Activated CD4-positive, alpha-beta T cell treated with anti-CD3 and anti-CD28 coated beads, Interleukin-2, amount 10 ng/mL, durations not matched to agents 7 days and 5 days (primary cell): ENCODE results near the gene MON1A. TPM values are rescaled to one million over a fixed set of nuclear protein-coding genes. Genes with fewer than 3 reads are reported as not detected.

ENCODE experiments used
- CTCF ChIA-PET: fragments of 350-600 bp; sonication (Branson Sonifier 250); formaldehyde crosslinking; loops from one replicate; lab custom pipeline; 2021; ENCODE audit warnings: antibody characterized with exemption; lab: Charles Lee
- POLR2A ChIA-PET: fragments of 350-600 bp; sonication (Branson Sonifier 250); formaldehyde crosslinking; loops from one replicate; lab custom pipeline; 2021; ENCODE audit warnings: antibody characterized with exemption; lab: Charles Lee
- DNase-seq: peaks from one replicate; pipeline ENCODE4 v3.0.0-alpha.2; 2020
- H3K27ac Mint-ChIP-seq: one replicate; pipeline ENCODE4 v1.8.0; 2021; ENCODE audit warnings: mild to moderate bottlenecking, moderate library complexity, mixed read lengths
- H3K27me3 Mint-ChIP-seq: one replicate; pipeline ENCODE4 v1.8.0; 2021; ENCODE audit warnings: mixed read lengths
- H3K36me3 Mint-ChIP-seq: one replicate; pipeline ENCODE4 v1.8.0; 2021; ENCODE audit warnings: low read depth, mixed read lengths
- H3K4me1 Mint-ChIP-seq: one replicate; pipeline ENCODE4 v1.8.0; 2021; ENCODE audit warnings: mixed read lengths
- H3K4me3 Mint-ChIP-seq: one replicate; pipeline ENCODE4 v1.8.0; 2021; ENCODE audit warnings: mild to moderate bottlenecking, moderate library complexity, mixed read lengths
- H3K9me3 Mint-ChIP-seq: one replicate; pipeline ENCODE4 v1.8.0; 2021; ENCODE audit warnings: mixed read lengths
- total RNA-seq, 2 experiments: library from RNA; stranded (reverse); gene quantifications; one replicate each; pipeline ENCODE4 v1.2.3, GENCODE V29; 2021

MON1A gene
- total RNA-seq, 2 experiments from 2014 or later = 12.8 to 14.1 TPM

GRCh38 chr3:49877716-49878115 lies 51.9 kb downstream of the MON1A start:
- no peaks in the 10 kb centered on the region for H3K9me3 Mint-ChIP-seq
- ChIA-PET CTCF (interaction anchor here (1.2 to 1.4 kb wide), 2 partner anchors 38 to 158 kb away, joined by 3 to 6 read pairs; partner anchors contain the start of gene AMIGO3), POLR2A (interaction anchor here (0.6 kb wide), 1 partner anchor 480 kb away, joined by 3 read pairs; no protein-coding TSS in a partner anchor)

GRCh38 chr3:49876567-49876966 lies 53.0 kb downstream of the MON1A start:
- H3K27ac Mint-ChIP-seq = no peak overlapping the region
- ChIA-PET CTCF (interaction anchor here (1.2 to 1.4 kb wide), 2 partner anchors 37 to 157 kb away, joined by 3 to 6 read pairs; partner anchors contain the start of gene AMIGO3), POLR2A (no interaction called here)
- no peaks in the 10 kb centered on the region for H3K36me3 Mint-ChIP-seq
- DNase-seq = no peak
- H3K4me1 Mint-ChIP-seq = no peaks in the 10 kb centered on the region
- peaks cover under 1% of the 10 kb centered on the region for H3K27me3 Mint-ChIP-seq
- H3K4me3 Mint-ChIP-seq = no peak overlapping the region
- no peaks in the 10 kb centered on the region for H3K9me3 Mint-ChIP-seq

More at GRCh38 chr3:49877716-49878115, 51.9 kb downstream of the MON1A start:
- DNase-seq = no peak
- no peak overlapping the region for H3K4me3 Mint-ChIP-seq
- no peak overlapping the region for H3K27ac Mint-ChIP-seq
- H3K27me3 Mint-ChIP-seq = peaks cover 3% of the 10 kb centered on the region
- H3K36me3 Mint-ChIP-seq = no peaks in the 10 kb centered on the region
- no peaks in the 10 kb centered on the region for H3K4me1 Mint-ChIP-seq

GRCh38 chr3:49873623-49874022 lies 56.0 kb downstream of the MON1A start:
- no peaks in the 10 kb centered on the region for H3K4me1 Mint-ChIP-seq
- H3K27me3 Mint-ChIP-seq = peaks cover 20% of the 10 kb centered on the region
- H3K36me3 Mint-ChIP-seq = no peaks in the 10 kb centered on the region
- no peaks in the 10 kb centered on the region for H3K9me3 Mint-ChIP-seq
- H3K4me3 Mint-ChIP-seq = no peak overlapping the region
- CTCF ChIA-PET = interaction anchor here (0.8 to 1.5 kb wide), 2 partner anchors 9 to 16 kb away, joined by 3 read pairs; no protein-coding TSS in a partner anchor
- DNase-seq = no peak
- POLR2A ChIA-PET = no interaction called here
- H3K27ac Mint-ChIP-seq = no peak overlapping the region

GRCh38 chr3:49872801-49873281 lies 56.8 kb downstream of the MON1A start:
- H3K27ac Mint-ChIP-seq = no peak overlapping the region
- ChIA-PET CTCF (interaction anchor here (0.8 to 2.1 kb wide), 2 partner anchors 12 to 15 kb away, joined by 3 to 4 read pairs; no protein-coding TSS in a partner anchor), POLR2A (no interaction called here)
- H3K9me3 Mint-ChIP-seq = no peaks in the 10 kb centered on the region
- H3K4me1 Mint-ChIP-seq = peaks cover 1% of the 10 kb centered on the region
- DNase-seq = peak; percentile 15
- H3K27me3 Mint-ChIP-seq = peaks cover 28% of the 10 kb centered on the region
- no peak overlapping the region for H3K4me3 Mint-ChIP-seq
- H3K36me3 Mint-ChIP-seq = no peaks in the 10 kb centered on the region

GRCh38 chr3:49871531-49872153 lies 58.0 kb downstream of the MON1A start:
- H3K27ac Mint-ChIP-seq = no peak overlapping the region
- CTCF ChIA-PET = interaction anchor here (0.5 to 2.1 kb wide), 3 partner anchors 14 to 68 kb away, joined by 3 to 4 read pairs (median 4); partner anchors contain the start of gene INKA1
- DNase-seq = no peak
- H3K36me3 Mint-ChIP-seq = no peaks in the 10 kb centered on the region
- peaks cover 1% of the 10 kb centered on the region for H3K4me1 Mint-ChIP-seq
- POLR2A ChIA-PET = no interaction called here
- peaks cover 38% of the 10 kb centered on the region for H3K27me3 Mint-ChIP-seq
- no peaks in the 10 kb centered on the region for H3K9me3 Mint-ChIP-seq
- no peak overlapping the region for H3K4me3 Mint-ChIP-seq

- DNase-seq = peak; percentile 43
- H3K4me3 Mint-ChIP-seq = peak within 1 kb of the TSS; percentile 19
- no peaks in the 10 kb centered on the region for H3K9me3 Mint-ChIP-seq
- no peaks in the 10 kb centered on the region for H3K36me3 Mint-ChIP-seq
- ChIA-PET POLR2A (no interaction called here), CTCF (interaction anchor here (0.8 to 2.9 kb wide), 4 partner anchors 10 to 31 kb away, joined by 3 to 8 read pairs (median 5); no protein-coding TSS in a partner anchor)
- H3K4me1 Mint-ChIP-seq = peaks cover 1% of the 10 kb centered on the region
- peaks cover 41% of the 10 kb centered on the region for H3K27me3 Mint-ChIP-seq
- no peak within 1 kb of the TSS for H3K27ac Mint-ChIP-seq
Observed at GRCh38 chr3:49869525-49870126, 60.0 kb downstream of the MON1A start, which contains the start of gene CAMKV. Gene CAMKV, minus strand, starts transcription at chr3:49869906. Its CDS starts 7,518 bp downstream, at chr3:49862388.

GRCh38 chr3:49868862-49869466 lies 60.6 kb downstream of the MON1A start:
- H3K27ac Mint-ChIP-seq = no peak overlapping the region
- no peak for DNase-seq
- H3K4me3 Mint-ChIP-seq = peak overlapping the region; percentile 19
- peaks cover 1% of the 10 kb centered on the region for H3K4me1 Mint-ChIP-seq
- no peaks in the 10 kb centered on the region for H3K9me3 Mint-ChIP-seq
- ChIA-PET CTCF (interaction anchor here (0.5 to 2.9 kb wide), 6 partner anchors 10 to 683 kb away, joined by 3 to 8 read pairs (median 4); no protein-coding TSS in a partner anchor), POLR2A (no interaction called here)
- H3K36me3 Mint-ChIP-seq = no peaks in the 10 kb centered on the region
- peaks cover 43% of the 10 kb centered on the region for H3K27me3 Mint-ChIP-seq

GRCh38 chr3:49867871-49868321 lies 61.7 kb downstream of the MON1A start:
- Mint-ChIP-seq H3K4me1 (peaks cover 1% of the 10 kb centered on the region), H3K9me3 (no peaks in the 10 kb centered on the region), H3K27me3 (peaks cover 49% of the 10 kb centered on the region), H3K36me3 (no peaks in the 10 kb centered on the region), H3K27ac (no peak overlapping the region), H3K4me3 (no peak overlapping the region)
- DNase-seq = peak; percentile 38
- ChIA-PET POLR2A (no interaction called here), CTCF (interaction anchor here (1.1 to 2.9 kb wide), 5 partner anchors 11 to 41 kb away, joined by 3 to 8 read pairs (median 6); no protein-coding TSS in a partner anchor)

- ChIA-PET CTCF (interaction anchor here (1.1 to 2.9 kb wide), 5 partner anchors 10 to 42 kb away, joined by 3 to 8 read pairs (median 6); no protein-coding TSS in a partner anchor), POLR2A (no interaction called here)
- no peaks in the 10 kb centered on the region for H3K36me3 Mint-ChIP-seq
- no peaks in the 10 kb centered on the region for H3K9me3 Mint-ChIP-seq
- DNase-seq = no peak
- no peak overlapping the region for H3K4me3 Mint-ChIP-seq
- H3K27ac Mint-ChIP-seq = no peak overlapping the region
- H3K27me3 Mint-ChIP-seq = peaks cover 50% of the 10 kb centered on the region
- H3K4me1 Mint-ChIP-seq = peaks cover 1% of the 10 kb centered on the region
Observed at GRCh38 chr3:49867400-49867799, 62.2 kb downstream of the MON1A start.

- H3K4me3 Mint-ChIP-seq = no peak overlapping the region
- peaks cover 1% of the 10 kb centered on the region for H3K4me1 Mint-ChIP-seq
- H3K27ac Mint-ChIP-seq = no peak overlapping the region
- no peaks in the 10 kb centered on the region for H3K36me3 Mint-ChIP-seq
- H3K27me3 Mint-ChIP-seq = peaks cover 39% of the 10 kb centered on the region
- POLR2A ChIA-PET = no interaction called here
- no peak for DNase-seq
- H3K9me3 Mint-ChIP-seq = no peaks in the 10 kb centered on the region
- CTCF ChIA-PET = interaction anchor here (0.6 to 1.8 kb wide), 4 partner anchors 9 to 26 kb away, joined by 3 to 7 read pairs (median 4); partner anchors contain the start of gene TRAIP
Observed at GRCh38 chr3:49865198-49865784, 64.3 kb downstream of the MON1A start.

GRCh38 chr3:49864505-49864904 lies 65.1 kb downstream of the MON1A start:
- CTCF ChIA-PET = interaction anchor here (0.6 to 1.8 kb wide), 2 partner anchors 18 to 25 kb away, joined by 3 to 7 read pairs; no protein-coding TSS in a partner anchor
- Mint-ChIP-seq H3K27me3 (peaks cover 34% of the 10 kb centered on the region), H3K36me3 (no peaks in the 10 kb centered on the region), H3K9me3 (no peaks in the 10 kb centered on the region), H3K27ac (no peak overlapping the region), H3K4me1 (peaks cover 1% of the 10 kb centered on the region), H3K4me3 (no peak overlapping the region)
- POLR2A ChIA-PET = no interaction called here
- DNase-seq = no peak
